Loucy (cell line): ENCODE data around the gene PAAF1.

Source experiments
- EZH2phosphoT487 ChIP-seq: fragments of 200-600 bp; IDR thresholded peaks from 2 replicates; pipeline ENCODE4 v1.6.1; 2018; ENCODE audit warnings: antibody characterized with exemption, mild to moderate bottlenecking, moderate library complexity, borderline replicate concordance
- TF ChIP-seq, protein P1 (sequence below): fragments of 200-600 bp; sonication (generic); conservative IDR thresholded peaks from 2 replicates; pipeline ENCODE4 v1.5.1; 2014; ENCODE audit warnings: mild to moderate bottlenecking, antibody characterized with exemption, low read length

- TF ChIP-seq, protein P1, sequence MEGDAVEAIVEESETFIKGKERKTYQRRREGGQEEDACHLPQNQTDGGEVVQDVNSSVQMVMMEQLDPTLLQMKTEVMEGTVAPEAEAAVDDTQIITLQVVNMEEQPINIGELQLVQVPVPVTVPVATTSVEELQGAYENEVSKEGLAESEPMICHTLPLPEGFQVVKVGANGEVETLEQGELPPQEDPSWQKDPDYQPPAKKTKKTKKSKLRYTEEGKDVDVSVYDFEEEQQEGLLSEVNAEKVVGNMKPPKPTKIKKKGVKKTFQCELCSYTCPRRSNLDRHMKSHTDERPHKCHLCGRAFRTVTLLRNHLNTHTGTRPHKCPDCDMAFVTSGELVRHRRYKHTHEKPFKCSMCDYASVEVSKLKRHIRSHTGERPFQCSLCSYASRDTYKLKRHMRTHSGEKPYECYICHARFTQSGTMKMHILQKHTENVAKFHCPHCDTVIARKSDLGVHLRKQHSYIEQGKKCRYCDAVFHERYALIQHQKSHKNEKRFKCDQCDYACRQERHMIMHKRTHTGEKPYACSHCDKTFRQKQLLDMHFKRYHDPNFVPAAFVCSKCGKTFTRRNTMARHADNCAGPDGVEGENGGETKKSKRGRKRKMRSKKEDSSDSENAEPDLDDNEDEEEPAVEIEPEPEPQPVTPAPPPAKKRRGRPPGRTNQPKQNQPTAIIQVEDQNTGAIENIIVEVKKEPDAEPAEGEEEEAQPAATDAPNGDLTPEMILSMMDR: no peak
- no peak for TF ChIP-seq EZH2phosphoT487
These were observed 7.4 kb upstream of the PAAF1 start for GRCh38 chr11:73869332-73869949.
